Loucy (cell line): Measurements from ENCODE around the gene CCK.

Experiments used
- H2AFZ ChIP-seq: fragments of 200-600 bp; sonication (generic); 2 replicates; pipeline ENCODE4 v1.6.0; 2016; ENCODE audit warnings: antibody characterized with exemption, mild to moderate bottlenecking, low read length, moderate library complexity
- H3F3A ChIP-seq: fragments of 200-600 bp; 2 replicates; pipeline ENCODE4 v1.6.0; 2016; ENCODE audit warnings: antibody characterized with exemption, low read depth, mild to moderate bottlenecking
- H3K27me3 ChIP-seq: fragments of 200-600 bp; sonication (generic); 2 replicates; pipeline ENCODE4 v1.6.1; 2014; ENCODE audit warnings: low read length, mild to moderate bottlenecking; ENCODE audit not compliant: insufficient read depth, poor library complexity, severe bottlenecking
- H3K36me3 ChIP-seq: fragments of 200-600 bp; sonication (generic); 2 replicates; pipeline ENCODE4 v1.6.1; 2016; ENCODE audit warnings: low read length; ENCODE audit not compliant: insufficient read depth
- H3K4me1 ChIP-seq: fragments of 200-600 bp; sonication (generic); 2 replicates; pipeline ENCODE4 v1.5.1; 2014; ENCODE audit warnings: low read length, mild to moderate bottlenecking; ENCODE audit not compliant: insufficient read depth, poor library complexity, severe bottlenecking
- H3K4me2 ChIP-seq: fragments of 200-600 bp; sonication (generic); 2 replicates; pipeline ENCODE4 v1.6.0; 2014; ENCODE audit warnings: antibody characterized with exemption, low read length, low read depth, mild to moderate bottlenecking; ENCODE audit not compliant: poor library complexity, severe bottlenecking
- H3K4me3 ChIP-seq: fragments of 200-600 bp; sonication (generic); 2 replicates; pipeline ENCODE4 v1.5.1; 2014; ENCODE audit warnings: low read length, mild to moderate bottlenecking, mixed read lengths; ENCODE audit not compliant: poor library complexity, severe bottlenecking
- H3K79me2 ChIP-seq: fragments of 200-600 bp; sonication (generic); 2 replicates; pipeline ENCODE4 v1.6.1; 2014; ENCODE audit warnings: low read length; ENCODE audit not compliant: insufficient read depth
- H3K9ac ChIP-seq: fragments of 200-600 bp; sonication (generic); 2 replicates; pipeline ENCODE4 v1.6.0; 2014; ENCODE audit warnings: mild to moderate bottlenecking, low read depth, low read length, moderate library complexity; ENCODE audit not compliant: poor library complexity, severe bottlenecking
- H3K9me2 ChIP-seq: fragments of 200-600 bp; sonication (generic); replicated peaks from 2 replicates; pipeline ENCODE4 v1.6.1; 2016; ENCODE audit warnings: low read depth, low read length, mixed read lengths
- H3K9me3 ChIP-seq: fragments of 200-600 bp; sonication (generic); 2 replicates; pipeline ENCODE4 v1.6.1; 2014; ENCODE audit warnings: mild to moderate bottlenecking, antibody characterized with exemption, low read length, low read depth; ENCODE audit not compliant: insufficient read depth
- H4K20me1 ChIP-seq: fragments of 200-600 bp; sonication (generic); 2 replicates; pipeline ENCODE4 v1.6.0; 2014; ENCODE audit warnings: antibody characterized with exemption, low read length, mild to moderate bottlenecking; ENCODE audit not compliant: insufficient read depth, poor library complexity, severe bottlenecking
- CTCF ChIP-seq: fragments of 200-600 bp; sonication (generic); conservative IDR thresholded peaks from 2 replicates; pipeline ENCODE4 v1.5.1; 2014; ENCODE audit warnings: mild to moderate bottlenecking, antibody characterized with exemption, low read length
- EZH2phosphoT487 ChIP-seq: fragments of 200-600 bp; IDR thresholded peaks from 2 replicates; pipeline ENCODE4 v1.6.1; 2018; ENCODE audit warnings: antibody characterized with exemption, mild to moderate bottlenecking, moderate library complexity, borderline replicate concordance

CCK gene

GRCh38 chr3:42216302-42216701 lies 49.7 kb downstream of the CCK start:
- TF ChIP-seq CTCF (no peak), EZH2phosphoT487 (no peak)
- Histone ChIP-seq H3K27me3 (no peaks in the 10 kb centered on the region), H3K36me3 (peaks cover 14% of the 10 kb centered on the region; the same call in 1 of the 2 replicates), H3K4me1 (peaks cover 17% of the 10 kb centered on the region), H4K20me1 (no peaks in the 10 kb centered on the region), H3K4me2 (peak overlapping the region; percentile 51), H3K4me3 (no peak overlapping the region), H3K9me2 (no peaks in the 10 kb centered on the region), H3K79me2 (no peaks in the 10 kb centered on the region), H3F3A (no peaks in the 10 kb centered on the region), H3K9me3 (no peaks in the 10 kb centered on the region), H3K9ac (no peak overlapping the region), H2AFZ (no peak overlapping the region)

GRCh38 chr3:42214565-42215283 lies 51.3 kb downstream of the CCK start:
- no peak for TF ChIP-seq CTCF
- TF ChIP-seq EZH2phosphoT487: no peak
- H4K20me1 ChIP-seq: no peaks in the 10 kb centered on the region
- H2AFZ ChIP-seq: no peak overlapping the region
- H3K27me3 ChIP-seq: no peaks in the 10 kb centered on the region
- no peak overlapping the region for H3K9ac ChIP-seq
- H3K4me1 ChIP-seq: peaks cover 17% of the 10 kb centered on the region
- peaks cover 23% of the 10 kb centered on the region; the same call in 1 of the 2 replicates for H3K36me3 ChIP-seq
- H3K9me3 ChIP-seq: no peaks in the 10 kb centered on the region
- no peaks in the 10 kb centered on the region for H3F3A ChIP-seq
- H3K79me2 ChIP-seq: no peaks in the 10 kb centered on the region
- H3K9me2 ChIP-seq: no peaks in the 10 kb centered on the region
- H3K4me2 ChIP-seq: no peak overlapping the region
- no peak overlapping the region for H3K4me3 ChIP-seq

- no peaks in the 10 kb centered on the region for H3K27me3 ChIP-seq
- no peak for TF ChIP-seq EZH2phosphoT487
- no peak overlapping the region for H3K4me2 ChIP-seq
- peaks cover 30% of the 10 kb centered on the region; the same call in 1 of the 2 replicates for H3K36me3 ChIP-seq
- no peak overlapping the region for H3K4me3 ChIP-seq
- no peak overlapping the region for H3K9ac ChIP-seq
- H3F3A ChIP-seq: no peaks in the 10 kb centered on the region
- no peaks in the 10 kb centered on the region for H3K9me3 ChIP-seq
- peaks cover 17% of the 10 kb centered on the region for H3K4me1 ChIP-seq
- H3K79me2 ChIP-seq: no peaks in the 10 kb centered on the region
- no peaks in the 10 kb centered on the region for H4K20me1 ChIP-seq
- H2AFZ ChIP-seq: no peak overlapping the region
- H3K9me2 ChIP-seq: no peaks in the 10 kb centered on the region
These were observed 51.9 kb downstream of the CCK start for GRCh38 chr3:42214064-42214463.

- peaks cover 36% of the 10 kb centered on the region; the same call in 1 of the 2 replicates for H3K36me3 ChIP-seq
- no peak overlapping the region for H2AFZ ChIP-seq
These were observed 52.6 kb downstream of the CCK start for GRCh38 chr3:42213417-42213816.

More at GRCh38 chr3:42213417-42213816, 52.6 kb downstream of the CCK start:
- H3K9me2 ChIP-seq: no peaks in the 10 kb centered on the region
- no peaks in the 10 kb centered on the region for H3F3A ChIP-seq
- TF ChIP-seq EZH2phosphoT487: no peak
- no peak for TF ChIP-seq CTCF
- no peaks in the 10 kb centered on the region for H3K79me2 ChIP-seq
- H3K27me3 ChIP-seq: no peaks in the 10 kb centered on the region
- no peaks in the 10 kb centered on the region for H4K20me1 ChIP-seq
- no peak overlapping the region for H3K9ac ChIP-seq
- no peak overlapping the region for H3K4me3 ChIP-seq
- no peaks in the 10 kb centered on the region for H3K9me3 ChIP-seq
- peaks cover 17% of the 10 kb centered on the region for H3K4me1 ChIP-seq
- H3K4me2 ChIP-seq: no peak overlapping the region
